Measurements from ENCODE around the gene DGKG.

- TF ChIP-seq CTCF (IDR thresholded peaks at IDR 0.05) (no peak), EZH2 (IDR thresholded peaks at IDR 0.05; ENCODE audit: borderline replicate concordance, insufficient read depth, low read depth, low read length, poor library complexity, severe bottlenecking) (no peak)
Observed at GRCh38 chr3:186225603-186226002, 136.4 kb downstream of the DGKG start.

Measured in B cell (primary cell).